A673 (cell line): Measurements from ENCODE around the gene GATA5.

Source experiments
- CTCF ChIP-seq: fragments of 300-800, 200-600 bp; sonication (generic); conservative IDR thresholded peaks from 2 replicates; pipeline ENCODE4 v1.5.1; 2017; ENCODE audit warnings: low read depth, mild to moderate bottlenecking, antibody characterized with exemption, low read length, moderate library complexity, mixed read lengths
- EZH2 ChIP-seq: fragments of 200-600 bp; sonication (generic); IDR thresholded peaks from 2 replicates; pipeline ENCODE4 v1.6.1; 2017; ENCODE audit warnings: borderline replicate concordance, low read depth, mild to moderate bottlenecking, mixed read lengths, antibody characterized with exemption, low read length; ENCODE audit not compliant: poor library complexity, severe bottlenecking

GRCh38 chr20:62502496-62503095 lies 26.8 kb upstream of the GATA5 start:
- TF ChIP-seq CTCF (no peak), EZH2 (no peak)
